SIG-M5 treated with dmso at 0.1 percent for 504 hours (cell line): ENCODE data around the gene ATG10.
"Not testable (repeated sequence)": the region's sequence is repeated elsewhere in the genome, so short reads cannot be mapped to it uniquely, and the experiment has no call there.

Source experiments
- DNase-seq: peaks from one replicate; lab custom pipeline; 2025; ENCODE audit not compliant: unreplicated experiment; lab: John Stamatoyannopoulos, UW

The ATG10 gene

GRCh38 chr5:82046276-82046647 lies 74.4 kb downstream of the ATG10 start:
- DNase-seq: no peak

DNA sequence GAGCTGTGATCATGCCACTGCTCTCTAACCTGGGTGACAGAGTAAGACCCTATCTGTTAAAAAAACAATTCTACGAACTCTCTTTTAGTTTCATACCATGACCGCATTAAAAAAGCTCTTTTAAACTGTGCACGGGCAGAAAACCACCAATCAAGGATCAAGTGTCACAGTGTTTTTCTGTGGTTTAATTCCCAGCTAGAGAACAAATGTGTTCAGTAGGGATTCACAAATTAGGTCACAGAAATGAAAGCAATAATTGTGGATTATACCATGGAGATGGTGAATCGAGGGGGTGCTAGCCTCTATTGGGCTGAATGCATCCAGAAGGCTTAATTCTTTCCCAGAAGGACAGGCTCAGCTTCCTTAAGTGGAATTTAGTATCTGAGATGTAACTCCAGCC lies 79.1 kb downstream of the ATG10 start:
- DNase-seq: no peak

DNA sequence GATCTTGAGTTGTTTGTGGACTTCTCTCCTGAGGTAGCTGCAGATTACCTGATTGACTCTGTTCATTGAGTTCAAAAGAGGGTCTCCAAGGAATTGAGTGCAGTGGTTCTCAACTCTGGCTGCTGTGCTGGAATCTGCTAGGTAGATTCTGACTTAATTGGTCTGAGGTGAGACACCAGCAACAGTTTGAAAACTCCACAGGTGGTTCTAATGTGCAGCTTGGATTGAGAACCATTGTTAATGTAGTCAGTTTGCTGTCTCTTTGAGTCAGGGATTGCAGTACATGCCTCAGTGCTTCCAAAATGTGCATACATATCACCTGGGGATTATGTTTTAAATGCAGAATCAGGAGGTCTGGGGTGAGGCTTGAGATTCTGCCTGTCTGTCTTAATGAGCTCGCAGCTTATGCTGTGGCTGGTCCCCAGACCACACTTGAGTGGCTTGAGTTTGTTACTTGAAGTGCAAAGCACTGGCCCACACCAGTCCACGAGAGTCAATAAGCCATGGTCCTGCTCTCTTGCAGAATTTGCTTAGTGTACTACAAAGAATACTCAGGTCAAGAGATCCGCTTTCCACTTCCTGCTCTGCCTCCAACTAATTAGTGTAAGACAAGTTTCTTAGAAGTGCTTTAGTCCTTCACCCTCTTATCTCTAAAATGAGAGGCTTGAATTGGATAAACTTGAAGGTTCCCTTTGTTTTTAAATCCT lies 82.3 kb downstream of the ATG10 start:
- DNase-seq: no peak

DNA sequence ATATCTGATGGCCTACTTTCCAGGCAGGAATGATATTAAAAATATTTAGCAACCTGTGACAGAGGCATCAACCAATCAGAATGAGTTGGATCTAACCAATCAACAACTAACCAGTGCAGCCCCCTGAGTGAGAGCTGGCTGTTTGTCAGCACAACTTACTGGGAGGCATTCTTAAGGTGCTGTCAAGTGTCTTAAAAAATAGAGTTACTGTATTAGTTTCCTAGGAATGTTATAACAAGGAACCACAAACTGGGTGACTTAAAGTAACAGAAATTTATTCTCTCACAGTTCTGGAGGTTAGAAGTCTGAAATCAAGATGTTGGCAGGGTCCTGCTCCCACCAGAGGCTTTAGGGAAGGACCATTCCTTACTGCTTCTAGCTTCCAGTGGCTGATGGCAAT lies 85.2 kb downstream of the ATG10 start:
- DNase-seq: no peak

DNA sequence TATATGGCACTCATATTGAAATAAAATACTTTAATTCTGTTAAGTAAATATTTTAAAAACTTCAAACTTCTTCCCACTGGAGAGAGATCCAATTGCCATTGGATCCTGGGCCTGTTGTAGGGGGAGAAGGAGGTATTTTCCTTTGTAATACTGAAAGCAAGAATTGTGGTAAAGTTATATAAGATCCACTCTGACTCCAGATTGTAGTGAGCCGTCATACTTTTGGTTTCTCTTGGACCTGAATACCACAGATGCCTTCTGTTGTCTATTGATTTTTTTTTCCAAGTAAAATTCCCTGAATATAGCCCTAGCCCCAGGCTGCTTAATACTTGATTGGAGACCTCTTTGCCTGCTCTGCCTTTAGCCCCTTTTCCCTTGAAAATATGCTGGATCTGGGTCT lies 86.9 kb downstream of the ATG10 start:
- DNase-seq: no peak

DNA sequence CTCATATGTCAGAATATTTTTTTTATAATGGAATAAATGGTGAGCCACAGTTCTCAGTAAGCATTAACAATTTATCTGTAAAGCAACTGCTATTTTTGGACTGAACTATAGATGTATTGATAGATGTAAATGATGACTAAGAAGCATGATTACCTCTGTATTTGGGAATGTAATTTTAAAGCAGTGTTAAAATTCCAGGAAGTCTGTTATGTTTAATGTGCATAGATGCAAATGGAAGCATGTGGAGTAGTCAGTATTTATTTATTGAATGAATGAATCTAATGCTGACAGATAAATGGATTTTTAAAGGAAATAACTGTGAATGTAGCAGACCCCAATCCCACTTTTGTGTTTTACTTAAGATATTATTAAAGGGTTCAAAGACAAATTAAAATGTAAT lies 95.0 kb downstream of the ATG10 start:
- DNase-seq: no peak

DNA sequence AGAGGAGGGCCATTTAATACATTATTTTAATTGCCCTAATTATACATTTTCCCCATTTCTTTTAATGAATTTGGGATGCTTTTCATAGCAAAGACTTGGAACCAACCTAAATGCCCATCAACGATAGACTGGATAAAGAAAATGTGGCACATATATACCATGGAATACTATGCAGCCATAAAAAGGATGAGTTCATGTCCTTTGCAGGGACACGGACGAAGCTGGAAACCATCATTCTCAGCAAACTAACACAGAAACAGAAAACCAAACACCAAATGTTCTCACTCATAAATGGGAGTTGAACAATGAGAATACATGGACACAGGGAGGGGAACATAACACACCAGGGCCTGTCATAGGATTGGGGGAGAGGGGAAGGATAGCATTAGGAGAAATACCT lies 96.2 kb downstream of the ATG10 start:
- not testable (repeated sequence) for DNase-seq

DNA sequence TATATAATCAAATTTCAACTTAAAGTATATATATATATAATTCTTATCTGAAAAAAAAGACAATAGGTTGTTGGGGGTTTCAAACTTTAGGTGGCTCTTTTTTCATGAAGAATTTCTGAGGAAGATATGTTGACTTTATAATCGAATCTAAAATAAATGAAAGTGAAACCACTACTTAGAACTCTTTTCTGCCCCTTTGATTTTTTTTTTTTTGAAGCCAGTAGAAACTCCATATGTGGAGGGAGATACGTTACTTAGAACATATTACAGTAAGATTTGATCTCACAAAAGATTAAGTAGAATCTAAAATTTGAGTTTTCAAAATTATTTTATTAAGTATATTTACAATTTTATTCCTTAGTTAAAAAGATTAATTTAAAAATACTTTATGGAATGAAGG lies 96.9 kb downstream of the ATG10 start:
- DNase-seq: no peak

DNA sequence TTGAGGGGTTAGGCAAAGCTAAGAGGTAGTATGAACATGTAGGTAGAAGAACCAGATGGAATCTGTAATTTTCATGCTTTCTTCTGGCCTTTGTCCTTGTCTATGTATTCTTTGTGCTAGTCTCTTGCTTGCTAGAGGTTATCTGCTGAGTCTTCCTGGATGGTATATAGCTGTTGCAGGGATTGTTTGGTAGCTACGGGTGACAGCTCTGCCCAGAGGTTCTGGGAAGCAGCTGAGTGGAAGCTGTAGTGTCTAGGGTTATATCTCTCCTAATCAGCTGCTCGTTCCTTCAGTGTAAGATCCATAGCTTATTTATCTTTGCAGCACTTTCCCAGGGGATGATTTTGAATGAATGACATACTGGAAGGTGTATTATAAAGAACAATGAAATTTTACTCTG lies 100.3 kb downstream of the ATG10 start:
- DNase-seq: no peak

GRCh38 chr5:82073179-82073578 lies 101.4 kb downstream of the ATG10 start:
- DNase-seq: no peak

DNA sequence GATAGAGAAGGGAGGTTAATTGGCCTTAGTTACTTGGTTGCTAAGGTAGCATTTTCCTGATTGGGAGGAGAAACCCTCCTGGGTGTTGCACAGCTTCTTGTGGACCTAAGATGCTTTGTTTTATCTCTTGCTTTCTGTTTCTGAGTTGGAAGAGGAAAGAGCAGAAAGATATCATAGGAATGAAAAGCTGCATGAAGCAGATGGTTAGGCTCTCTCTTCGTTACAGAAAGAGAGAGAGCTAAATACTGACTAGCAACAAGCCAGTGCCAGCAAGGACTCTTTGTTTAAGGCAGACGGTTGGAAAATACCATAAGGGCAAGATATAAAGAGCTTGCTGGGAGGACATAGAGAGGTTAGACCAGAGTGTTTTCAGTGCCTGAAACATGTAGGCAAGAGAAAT lies 103.1 kb downstream of the ATG10 start:
- DNase-seq: no peak

DNA sequence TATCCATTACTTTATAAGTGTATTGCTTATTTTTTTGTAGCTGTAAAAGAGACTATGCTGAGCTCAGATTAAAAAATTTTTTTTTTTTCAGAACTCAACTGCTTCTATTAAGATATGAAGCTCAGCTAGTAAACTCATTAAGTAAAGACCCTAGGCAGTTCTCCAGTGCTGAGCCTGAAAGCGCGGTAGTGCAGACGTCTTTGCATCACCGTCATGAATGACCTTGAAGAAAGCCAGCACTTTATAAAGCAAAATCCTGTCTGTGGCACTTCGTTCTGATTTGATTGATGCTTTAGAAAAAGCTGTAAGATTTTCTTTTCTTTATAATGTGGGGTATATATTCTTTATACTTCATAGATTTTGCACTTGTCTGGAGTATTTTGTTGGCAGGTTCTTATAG lies 105.7 kb downstream of the ATG10 start:
- DNase-seq: no peak

DNA sequence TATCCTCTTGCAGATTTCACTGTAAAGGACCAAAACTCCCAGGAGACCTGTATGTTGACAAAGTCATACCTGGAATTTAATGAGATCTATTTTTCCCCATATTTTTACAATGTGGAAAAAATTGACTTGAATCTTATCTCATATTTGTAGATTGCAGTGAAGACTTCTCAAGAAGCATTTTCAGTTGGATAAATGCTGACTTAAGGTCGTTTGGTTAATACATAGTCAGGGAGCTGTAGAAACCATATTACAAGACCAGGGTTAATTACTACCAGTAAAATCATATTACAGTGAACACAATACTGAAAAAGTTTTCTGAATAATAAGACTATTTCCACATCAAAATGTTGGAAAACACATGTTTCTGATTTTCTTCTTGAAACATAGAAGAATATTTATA lies 119.8 kb downstream of the ATG10 start:
- no peak for DNase-seq

- DNase-seq: no peak
Measured at GRCh38 chr5:82095536-82095935, 123.7 kb downstream of the ATG10 start.

GRCh38 chr5:82096249-82096648 lies 124.4 kb downstream of the ATG10 start:
- DNase-seq: no peak

DNA sequence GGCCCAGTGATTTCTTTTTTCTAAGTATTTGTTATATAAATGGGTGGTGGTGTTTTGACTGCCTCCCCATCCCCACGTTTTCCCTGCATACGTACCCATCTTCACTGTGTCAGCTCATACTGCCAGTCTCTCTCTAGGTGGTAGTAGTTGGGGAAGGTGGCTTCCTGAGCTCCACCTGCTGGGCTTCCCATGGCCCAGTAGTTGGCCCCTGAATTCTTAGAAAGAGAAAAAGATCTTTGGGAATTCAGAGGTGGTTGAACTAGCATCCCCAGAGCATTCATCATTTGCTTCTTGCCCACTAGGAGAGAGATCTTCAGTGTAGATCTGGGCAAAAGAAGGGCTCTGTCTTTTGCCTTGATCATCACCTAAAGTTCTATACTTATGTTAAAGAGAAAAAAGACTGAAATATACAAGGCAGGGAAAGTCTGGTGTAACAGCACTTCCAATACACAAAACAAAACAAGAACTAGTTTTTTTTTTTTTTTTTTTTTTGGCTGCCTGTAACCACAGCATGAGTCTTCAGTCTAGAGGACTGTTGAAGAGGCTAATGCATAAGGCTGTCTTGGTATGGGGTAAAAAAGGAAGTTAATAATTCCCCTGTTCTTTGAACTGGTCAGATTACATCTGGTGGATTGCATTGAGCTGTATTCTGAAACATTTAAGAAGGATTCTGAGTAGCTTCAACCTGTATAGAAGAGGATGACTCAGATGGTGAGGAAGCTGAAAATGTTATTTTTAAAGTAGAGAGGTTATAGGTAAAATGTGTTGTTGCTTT lies 128.7 kb downstream of the ATG10 start:
- DNase-seq: peak; percentile 22

- DNase-seq: no peak
Measured at GRCh38 chr5:82104872-82105271, 133.0 kb downstream of the ATG10 start.

DNA sequence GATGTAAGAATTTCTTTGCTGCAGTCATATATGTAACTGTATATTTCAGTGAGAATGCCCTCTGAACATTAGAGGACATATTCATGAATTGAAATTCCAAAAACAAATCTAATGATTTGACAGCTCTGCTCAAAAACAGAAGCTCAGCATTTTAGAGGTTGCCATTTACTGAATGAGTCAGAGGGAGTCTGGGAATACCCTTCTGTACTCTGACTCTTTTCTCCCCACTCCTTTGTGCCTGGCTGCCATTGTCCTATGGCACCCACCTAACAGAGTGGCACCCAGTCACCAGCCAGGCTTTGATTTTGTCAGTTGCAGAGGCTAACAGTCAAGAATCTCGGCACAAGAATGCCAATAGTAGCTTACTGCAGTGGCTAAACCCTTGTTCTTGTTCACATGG lies 133.6 kb downstream of the ATG10 start:
- DNase-seq: no peak

DNA sequence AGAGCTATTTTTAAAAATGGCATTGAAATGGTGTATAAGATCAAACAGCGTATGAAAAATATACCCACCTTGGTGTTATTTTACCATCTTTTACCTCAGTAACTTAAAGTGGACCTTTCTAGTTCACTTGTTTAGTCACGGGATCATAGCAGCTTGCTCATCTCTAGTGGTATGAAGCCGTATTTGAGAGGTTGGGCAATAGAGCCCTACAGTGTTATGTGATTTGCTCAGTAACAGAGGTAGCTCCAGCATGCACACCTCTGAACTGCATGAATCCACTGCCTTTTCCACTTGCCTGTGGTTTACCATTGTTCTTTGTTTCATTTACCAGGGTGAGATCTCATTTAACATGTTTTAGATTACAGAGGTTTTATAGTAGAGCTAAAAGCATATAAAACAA lies 134.4 kb downstream of the ATG10 start:
- no peak for DNase-seq

- peak; percentile 3 for DNase-seq
Measured at GRCh38 chr5:82106756-82107155, 134.9 kb downstream of the ATG10 start.

DNA sequence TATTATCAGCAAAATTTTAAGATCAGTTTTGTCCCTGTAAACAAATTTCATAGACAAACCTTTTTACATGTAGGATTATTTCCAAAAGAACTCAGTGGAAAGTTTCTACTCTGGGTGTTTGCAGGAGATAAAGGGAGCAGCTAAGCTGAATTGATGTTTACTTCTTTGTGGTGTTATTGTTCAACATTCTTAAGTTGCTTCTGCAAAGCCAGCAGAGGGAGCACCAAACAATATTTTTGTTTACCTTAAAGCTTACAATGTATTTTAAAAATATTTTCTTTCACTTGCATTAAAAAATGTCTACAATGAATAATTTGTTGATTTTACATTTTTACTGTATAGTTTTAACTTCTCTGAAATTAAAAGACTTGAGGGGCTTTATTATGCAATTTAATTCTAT lies 135.4 kb downstream of the ATG10 start:
- no peak for DNase-seq

DNA sequence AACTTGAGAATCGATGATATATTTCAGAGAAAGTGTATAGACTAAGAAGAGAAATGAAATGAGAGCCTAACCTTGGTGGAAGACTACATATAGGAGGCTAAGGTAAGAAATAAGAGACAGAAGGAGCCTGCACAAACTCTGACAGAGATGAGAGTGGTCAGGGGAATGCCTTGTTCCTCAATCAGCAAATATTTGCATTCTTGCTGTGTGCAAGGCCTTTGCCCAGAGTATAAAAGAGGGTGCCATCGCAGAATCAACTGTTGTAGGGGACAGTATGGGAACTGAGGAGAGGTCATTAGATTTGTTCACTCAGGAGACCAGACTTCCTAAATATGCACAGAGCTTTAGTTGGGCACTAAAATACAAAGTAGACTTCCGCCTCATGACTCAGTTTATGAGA lies 137.2 kb downstream of the ATG10 start:
- no peak for DNase-seq

DNA sequence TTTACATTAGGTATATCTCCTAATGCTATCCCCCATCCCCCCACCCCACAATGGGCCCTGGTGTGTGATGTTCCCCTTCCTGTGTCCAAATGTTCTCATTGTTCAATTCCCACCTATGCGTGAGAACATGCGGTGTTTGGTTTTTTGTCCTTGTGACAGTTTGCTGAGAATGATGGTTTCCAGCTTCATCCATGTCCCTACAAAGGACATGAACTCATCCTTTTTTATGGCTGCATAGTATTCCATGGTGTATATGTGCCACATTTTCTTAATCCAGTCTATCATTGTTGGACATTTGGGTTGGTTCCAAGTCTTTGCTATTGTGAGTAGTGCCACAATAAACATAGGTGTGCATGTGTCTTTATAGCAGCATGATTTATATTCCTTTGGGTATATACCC lies 138.1 kb downstream of the ATG10 start:
- not testable (repeated sequence) for DNase-seq
